Trophoblast cell (in vitro differentiated cells and primary cell): ENCODE results near the gene GLIPR2.

Source experiments
- DNase-seq, 2 donors: peaks; one replicate each; pipeline ENCODE4 v3.0.0-alpha.2; 2016
- H2AFZ ChIP-seq: 2 replicates; pipeline ENCODE4 v1.6.1; 2013; ENCODE audit warnings: low read length, moderate library complexity, mild to moderate bottlenecking; ENCODE audit not compliant: insufficient read depth, poor library complexity
- H2AK5ac ChIP-seq: 2 replicates; pipeline ENCODE4 v1.6.1; 2013; ENCODE audit warnings: mild to moderate bottlenecking, low read length
- H2BK120ac ChIP-seq: 2 replicates; pipeline ENCODE4 v1.6.1; 2013; ENCODE audit warnings: low read length, mild to moderate bottlenecking, moderate library complexity; ENCODE audit not compliant: insufficient read depth, poor library complexity
- H2BK12ac ChIP-seq: 2 replicates; pipeline ENCODE4 v1.6.1; 2013; ENCODE audit warnings: mild to moderate bottlenecking, low read length, moderate library complexity
- H2BK5ac ChIP-seq: 2 replicates; pipeline ENCODE4 v1.6.1; 2013; ENCODE audit warnings: low read length, low read depth, moderate library complexity, mild to moderate bottlenecking; ENCODE audit not compliant: poor library complexity
- H3K14ac ChIP-seq: 2 replicates; pipeline ENCODE4 v1.6.1; 2013; ENCODE audit warnings: mild to moderate bottlenecking, low read length
- H3K18ac ChIP-seq: 2 replicates; pipeline ENCODE4 v1.6.1; 2013; ENCODE audit warnings: mild to moderate bottlenecking, low read length
- H3K23ac ChIP-seq: 2 replicates; pipeline ENCODE4 v1.6.1; 2013; ENCODE audit warnings: low read length
- H3K27ac ChIP-seq: 2 replicates; pipeline ENCODE4 v1.5.1; 2013; ENCODE audit warnings: low read depth, mild to moderate bottlenecking, inconsistent platforms, low read length, moderate library complexity
- H3K27me3 ChIP-seq: 2 replicates; pipeline ENCODE4 v1.6.1; 2013; ENCODE audit warnings: inconsistent platforms, mild to moderate bottlenecking, low read length, moderate library complexity; ENCODE audit not compliant: insufficient read depth
- H3K36me3 ChIP-seq, 2 experiments: 1 replicate in 1 of 2; 2 replicates in 1 of 2; pipeline ENCODE4 v1.6.1; 2013; ENCODE audit warnings: low read length in 2 of 2, mild to moderate bottlenecking in 2 of 2, moderate library complexity in 1 of 2; ENCODE audit not compliant: insufficient read depth in 2 of 2, control insufficient read depth in 1 of 2
- H3K4ac ChIP-seq: 2 replicates; pipeline ENCODE4 v1.6.1; 2013; ENCODE audit warnings: low read depth, mild to moderate bottlenecking, low read length, moderate library complexity
- H3K4me1 ChIP-seq, 2 experiments: 1 replicate in 1 of 2; 2 replicates in 1 of 2; pipeline ENCODE4 v1.6.1; 2013; ENCODE audit warnings: low read length in 2 of 2, mild to moderate bottlenecking in 2 of 2, moderate library complexity in 1 of 2; ENCODE audit not compliant: insufficient read depth in 2 of 2, control insufficient read depth in 1 of 2
- H3K4me2 ChIP-seq: 2 replicates; pipeline ENCODE4 v1.6.1; 2013; ENCODE audit warnings: inconsistent platforms, mild to moderate bottlenecking, low read length, moderate library complexity
- H3K4me3 ChIP-seq: 2 replicates; pipeline ENCODE4 v1.5.1; 2013; ENCODE audit warnings: mild to moderate bottlenecking, low read depth, low read length, inconsistent platforms
- H3K79me1 ChIP-seq: one replicate; pipeline ENCODE4 v1.6.1; 2013; ENCODE audit warnings: low read length
- H3K79me2 ChIP-seq: 2 replicates; pipeline ENCODE4 v1.6.1; 2013; ENCODE audit warnings: low read length, mild to moderate bottlenecking; ENCODE audit not compliant: control insufficient read depth, insufficient read depth, poor library complexity
- H3K9ac ChIP-seq: 2 replicates; pipeline ENCODE4 v1.6.1; 2013; ENCODE audit warnings: mild to moderate bottlenecking, low read length
- H3K9me3 ChIP-seq: 2 replicates; pipeline ENCODE4 v1.6.1; 2013; ENCODE audit warnings: low read depth, mild to moderate bottlenecking, control low read depth, inconsistent platforms, low read length; ENCODE audit not compliant: insufficient read depth
- H4K12ac ChIP-seq: 2 replicates; pipeline ENCODE4 v1.6.1; 2013; ENCODE audit warnings: low read depth, mild to moderate bottlenecking, low read length, moderate library complexity
- H4K8ac ChIP-seq: 2 replicates; pipeline ENCODE4 v1.6.1; 2013; ENCODE audit warnings: low read depth, mild to moderate bottlenecking, low read length, moderate library complexity
- H4K91ac ChIP-seq: one replicate; pipeline ENCODE4 v1.6.1; 2013; ENCODE audit warnings: low read depth, mild to moderate bottlenecking, low read length, moderate library complexity
- WGBS: extraction: QIAGEN DNeasy Blood & Tissue Kit; methylation state at CpG from one replicate; pipeline ENCODE4 v1.1.7; 2013; ENCODE audit warnings: missing lambda C conversion rate; ENCODE audit not compliant: insufficient read length, insufficient coverage; ENCODE audit errors: extremely low coverage; 5-methylcytosine and 5-hydroxymethylcytosine counted together

The GLIPR2 gene

DNA sequence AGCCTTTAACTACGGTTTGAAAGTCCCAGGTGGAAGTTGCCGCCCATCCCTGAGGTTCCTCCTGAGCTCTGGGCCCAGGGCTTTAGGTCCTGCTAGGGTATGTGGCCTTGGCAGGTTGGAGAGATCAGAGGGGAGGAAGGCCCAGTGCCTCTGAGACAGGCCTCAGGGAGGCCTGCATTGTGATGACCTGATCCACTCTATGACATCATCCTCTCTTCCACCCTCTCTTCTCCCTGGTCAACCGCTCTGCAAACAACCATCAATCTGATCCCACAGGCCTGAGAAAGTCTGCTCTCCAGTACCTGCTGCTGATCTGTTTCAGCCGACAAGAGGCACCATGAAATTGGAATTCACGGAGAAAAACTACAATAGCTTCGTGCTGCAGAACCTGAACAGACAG is 32.6 kb downstream of the GLIPR2 start, which contains the start of gene CCIN:
Gene CCIN (plus strand): TSS at position 223 of the 400 bp plus-strand sequence. CDS start 115 bp downstream, at position 338.
- Histone ChIP-seq H3K9ac (no peak within 1 kb of the TSS), H2AFZ (no peak within 1 kb of the TSS), H3K79me1 (peaks cover 8% of the 10 kb centered on the region), H3K9me3 (no peaks in the 10 kb centered on the region), H2BK5ac (no peak within 1 kb of the TSS), H3K4me2 (no peak within 1 kb of the TSS), H3K4me1 (peaks cover 4 to 10% of the 10 kb centered on the region in 2 experiments), H2AK5ac (no peak within 1 kb of the TSS), H3K18ac (no peak within 1 kb of the TSS), H4K8ac (no peak within 1 kb of the TSS), H4K91ac (peak within 1 kb of the TSS; percentile 19), H3K23ac (no peak within 1 kb of the TSS), H3K36me3 (no peaks in the 10 kb centered on the region), H3K4ac (peak within 1 kb of the TSS; percentile 23), H4K12ac (no peak within 1 kb of the TSS), H2BK120ac (no peak within 1 kb of the TSS), H3K27ac (no peak within 1 kb of the TSS), H3K14ac (no peak within 1 kb of the TSS), H3K27me3 (no peaks in the 10 kb centered on the region), H3K4me3 (no peak within 1 kb of the TSS), H2BK12ac (no peak within 1 kb of the TSS), H3K79me2 (peaks cover 3% of the 10 kb centered on the region)
- no CpG with 5 or more reads among the region's 6 CpGs for WGBS
- DNase-seq, result no peak

DNA sequence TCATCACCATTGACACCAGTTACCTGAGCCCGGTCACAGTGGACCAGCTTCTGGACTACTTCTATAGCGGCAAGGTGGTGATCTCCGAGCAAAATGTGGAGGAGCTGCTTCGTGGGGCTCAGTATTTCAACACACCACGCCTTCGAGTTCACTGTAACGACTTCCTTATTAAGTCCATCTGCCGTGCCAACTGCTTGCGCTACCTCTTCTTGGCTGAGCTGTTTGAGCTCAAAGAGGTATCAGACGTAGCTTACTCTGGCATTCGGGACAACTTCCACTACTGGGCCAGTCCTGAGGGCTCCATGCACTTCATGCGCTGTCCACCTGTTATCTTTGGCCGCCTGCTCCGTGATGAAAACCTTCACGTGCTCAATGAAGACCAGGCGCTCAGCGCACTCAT is 33.2 kb downstream of the GLIPR2 start:
- H3K36me3 ChIP-seq, result no peaks in the 10 kb centered on the region
- H3K4ac ChIP-seq, result no peak overlapping the region
- H3K9me3 ChIP-seq, result no peaks in the 10 kb centered on the region
- no peak overlapping the region for H3K9ac ChIP-seq
- no peak overlapping the region for H3K4me2 ChIP-seq
- H2AFZ ChIP-seq, result no peak overlapping the region
- H3K4me1 ChIP-seq, result peaks cover 6 to 12% of the 10 kb centered on the region in 2 experiments
- no peak overlapping the region for H4K12ac ChIP-seq
- H3K14ac ChIP-seq, result no peak overlapping the region
- no peak overlapping the region for H2BK5ac ChIP-seq
- H3K23ac ChIP-seq, result no peak overlapping the region
- no CpG with 5 or more reads among the region's 17 CpGs for WGBS
- H3K4me3 ChIP-seq, result no peak overlapping the region
- no peak overlapping the region for H2AK5ac ChIP-seq
- H2BK120ac ChIP-seq, result no peak overlapping the region
- peaks cover 3% of the 10 kb centered on the region for H3K79me2 ChIP-seq
- no peak overlapping the region for H4K8ac ChIP-seq
- H3K27ac ChIP-seq, result no peak overlapping the region
- H2BK12ac ChIP-seq, result no peak overlapping the region
- no peak overlapping the region for H4K91ac ChIP-seq
- H3K79me1 ChIP-seq, result peaks cover 10% of the 10 kb centered on the region
- no peak overlapping the region for H3K18ac ChIP-seq
- no peaks in the 10 kb centered on the region for H3K27me3 ChIP-seq
- DNase-seq, result no peak

DNA sequence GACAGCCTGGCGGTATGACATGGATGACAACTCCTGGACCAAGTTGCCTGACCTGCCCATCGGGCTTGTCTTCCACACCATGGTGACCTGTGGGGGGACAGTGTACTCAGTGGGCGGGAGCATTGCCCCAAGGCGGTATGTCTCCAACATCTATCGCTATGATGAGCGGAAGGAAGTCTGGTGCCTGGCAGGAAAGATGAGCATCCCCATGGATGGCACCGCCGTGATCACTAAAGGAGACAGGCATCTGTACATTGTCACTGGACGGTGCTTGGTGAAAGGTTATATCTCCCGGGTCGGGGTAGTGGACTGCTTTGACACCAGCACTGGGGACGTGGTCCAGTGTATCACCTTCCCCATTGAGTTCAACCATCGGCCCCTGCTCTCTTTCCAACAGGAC is 34.0 kb downstream of the GLIPR2 start:
- no peak overlapping the region for H3K23ac ChIP-seq
- no peak overlapping the region for H3K9ac ChIP-seq
- H3K79me2 ChIP-seq, result peaks cover 3% of the 10 kb centered on the region
- H3K36me3 ChIP-seq, result no peaks in the 10 kb centered on the region
- no peak overlapping the region for H2AK5ac ChIP-seq
- H3K14ac ChIP-seq, result no peak overlapping the region
- H2BK12ac ChIP-seq, result no peak overlapping the region
- no peak overlapping the region for H3K4me2 ChIP-seq
- no peak for DNase-seq
- H4K12ac ChIP-seq, result no peak overlapping the region
- H2AFZ ChIP-seq, result no peak overlapping the region
- H3K4me1 ChIP-seq, result peaks cover 10 to 13% of the 10 kb centered on the region in 2 experiments
- no peak overlapping the region for H3K4me3 ChIP-seq
- WGBS, result no CpG with 5 or more reads among the region's 13 CpGs
- H2BK120ac ChIP-seq, result no peak overlapping the region
- H3K4ac ChIP-seq, result no peak overlapping the region
- H3K79me1 ChIP-seq, result peaks cover 10% of the 10 kb centered on the region
- no peaks in the 10 kb centered on the region for H3K27me3 ChIP-seq
- no peaks in the 10 kb centered on the region for H3K9me3 ChIP-seq
- H3K18ac ChIP-seq, result no peak overlapping the region
- H4K91ac ChIP-seq, result no peak overlapping the region
- H4K8ac ChIP-seq, result no peak overlapping the region
- H3K27ac ChIP-seq, result no peak overlapping the region
- no peak overlapping the region for H2BK5ac ChIP-seq

DNA sequence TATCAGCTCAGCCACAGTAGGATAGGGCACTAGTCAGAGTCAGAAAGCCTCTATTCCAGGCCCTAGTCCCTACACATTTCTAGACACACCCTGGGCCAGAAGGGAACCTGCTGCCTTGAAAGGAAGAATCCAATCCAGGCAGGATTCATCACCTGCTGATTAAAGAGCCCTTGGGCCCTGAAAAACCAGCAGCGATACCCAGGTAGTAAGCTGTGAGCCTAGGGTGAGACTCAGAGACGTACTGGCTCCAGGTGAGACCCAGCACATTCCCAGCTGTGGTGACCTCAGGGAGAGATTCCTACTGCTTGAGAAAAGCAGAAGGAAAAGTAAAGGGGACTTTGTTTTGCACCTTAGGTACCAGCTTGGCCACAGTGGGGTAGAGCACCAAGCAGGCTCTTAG is 37.3 kb downstream of the GLIPR2 start:
- no peaks in the 10 kb centered on the region for H3K9me3 ChIP-seq
- H4K8ac ChIP-seq, result peak overlapping the region; percentile 31
- peaks cover 6 to 7% of the 10 kb centered on the region in 2 experiments for H3K4me1 ChIP-seq
- no CpG with 5 or more reads among the region's 2 CpGs for WGBS
- no peak overlapping the region for H3K14ac ChIP-seq
- no peak overlapping the region for H3K4me3 ChIP-seq
- H3K79me2 ChIP-seq, result peaks cover 1% of the 10 kb centered on the region
- no peak overlapping the region for H3K23ac ChIP-seq
- H2BK12ac ChIP-seq, result no peak overlapping the region
- H4K91ac ChIP-seq, result peak overlapping the region; percentile 66
- peak; percentile 86 to 90 for DNase-seq
- H3K27ac ChIP-seq, result peak overlapping the region; percentile 56
- no peaks in the 10 kb centered on the region for H3K27me3 ChIP-seq
- H2AK5ac ChIP-seq, result no peak overlapping the region
- H3K4ac ChIP-seq, result no peak overlapping the region
- H3K4me2 ChIP-seq, result no peak overlapping the region
- H2BK120ac ChIP-seq, result peak overlapping the region; percentile 60
- H3K79me1 ChIP-seq, result peaks cover 5% of the 10 kb centered on the region
- H3K18ac ChIP-seq, result peak overlapping the region; percentile 43
- no peaks in the 10 kb centered on the region for H3K36me3 ChIP-seq
- H3K9ac ChIP-seq, result no peak overlapping the region
- H4K12ac ChIP-seq, result no peak overlapping the region
- H2AFZ ChIP-seq, result no peak overlapping the region
- H2BK5ac ChIP-seq, result peak overlapping the region; percentile 21
